Gastroesophageal sphincter (tissue), 4 donors: ENCODE measurements around the gene LCE2C. TPM values are rescaled to one million over a fixed set of nuclear protein-coding genes. Genes with fewer than 3 reads are reported as not detected.
"Not testable (repeated sequence)": the region's sequence is repeated elsewhere in the genome, so short reads cannot be mapped to it uniquely, and the experiment has no call there.

ENCODE experiments used
- ATAC-seq: fragments of 150-250 bp; one replicate; pipeline ENCODE4 v1.9.1; 2016; ENCODE audit warnings: mild to moderate bottlenecking, moderate library complexity
- H3K27ac ChIP-seq, 4 donors: fragments of 200-600 bp; sonication (generic) in 3 of 4; 1 replicate in 3 of 4; 2 replicates in 1 of 4; pipeline ENCODE4 v1.5.1; 2016 to 2019
- H3K27me3 ChIP-seq: fragments of 200-600 bp; sonication (generic); one replicate; pipeline ENCODE4 v1.5.1; 2019
- H3K36me3 ChIP-seq, 2 donors: fragments of 200-600 bp; sonication (generic); one replicate each; pipeline ENCODE4 v1.5.1; 2019; ENCODE audit warnings: control low read depth in 1 of 2
- H3K4me1 ChIP-seq, 3 donors: fragments of 200-600 bp; sonication (generic); 1 replicate in 2 of 3; 2 replicates in 1 of 3; pipeline ENCODE4 v1.5.1; 2016 to 2019; ENCODE audit warnings: control low read depth in 2 of 3
- H3K4me3 ChIP-seq, 2 donors: fragments of 200-600 bp; sonication (generic); one replicate each; pipeline ENCODE4 v1.5.1; 2019; ENCODE audit warnings: mild to moderate bottlenecking in 1 of 2, moderate library complexity in 1 of 2
- H3K9me3 ChIP-seq, 3 donors: fragments of 200-600 bp; sonication (generic); one replicate each; pipeline ENCODE4 v1.5.1; 2017 to 2019; ENCODE audit warnings: control low read depth in 2 of 3
- EP300 ChIP-seq: sonication (generic); formaldehyde crosslinking; IDR thresholded peaks from one replicate; pipeline ENCODE4 v1.6.1; 2017; ENCODE audit warnings: antibody characterized with exemption, mild to moderate bottlenecking
- POLR2A ChIP-seq, 2 donors: fragments of 450-650 bp; IDR thresholded peaks; one replicate each; pipeline ENCODE4 v1.6.1; 2017; ENCODE audit warnings: antibody characterized with exemption in 2 of 2, mild to moderate bottlenecking in 2 of 2, moderate library complexity in 1 of 2
- POLR2AphosphoS5 ChIP-seq: sonication (generic); formaldehyde crosslinking; IDR thresholded peaks from one replicate; pipeline ENCODE4 v1.6.1; 2017; ENCODE audit warnings: antibody characterized with exemption
- WGBS, 2 donors: methylation state at CpG; one replicate each; pipeline ENCODE4 v1.1.5; 2018; ENCODE audit warnings: low coverage in 1 of 2; 5-methylcytosine and 5-hydroxymethylcytosine counted together
- total RNA-seq, 4 donors: library from RNA; depleted of rRNA; stranded (reverse); fragments of >200 nt; gene quantifications; one replicate each; pipeline ENCODE4 v1.1.0, GENCODE V29; 2016
- TF ChIP-seq, protein P1 (sequence below), 4 experiments: fragments of 200-600 bp in 2 of 4; fragments of 450-650 bp in 2 of 4; sonication (generic) in 1 of 4; IDR thresholded peaks; one replicate each; pipeline ENCODE4 v1.5.1; 2017 to 2019; ENCODE audit warnings: antibody characterized with exemption in 4 of 4, mild to moderate bottlenecking in 2 of 4, moderate library complexity in 2 of 4

Gene LCE2C
- total RNA-seq, 4 donors from 2014 or later = not detected

DNA sequence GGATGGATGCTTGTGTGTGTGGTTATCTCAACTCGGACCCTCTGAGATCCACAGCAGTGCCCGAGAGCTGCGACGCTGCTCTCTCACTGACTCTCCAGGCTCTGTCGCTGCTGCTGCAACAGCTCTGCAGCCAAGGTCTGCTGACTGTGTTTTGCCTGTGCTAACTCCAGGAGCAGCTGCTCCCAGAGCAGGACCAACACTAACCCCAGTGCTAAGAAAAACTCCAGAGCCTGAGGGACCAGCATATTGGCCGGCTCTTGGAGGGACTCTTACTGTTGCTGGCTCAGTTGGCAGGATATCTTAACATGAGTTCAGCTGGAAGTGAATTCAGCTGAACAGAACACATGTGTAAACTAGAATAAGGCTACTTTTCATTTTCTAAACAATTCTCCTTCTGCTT lies 4.4 kb downstream of the LCE2C start:
- no peak for TF ChIP-seq POLR2A (IDR thresholded peaks at IDR 0.05)
- TF ChIP-seq EP300 = no peak
- no peak for TF ChIP-seq POLR2AphosphoS5
- TF ChIP-seq, protein P1, sequence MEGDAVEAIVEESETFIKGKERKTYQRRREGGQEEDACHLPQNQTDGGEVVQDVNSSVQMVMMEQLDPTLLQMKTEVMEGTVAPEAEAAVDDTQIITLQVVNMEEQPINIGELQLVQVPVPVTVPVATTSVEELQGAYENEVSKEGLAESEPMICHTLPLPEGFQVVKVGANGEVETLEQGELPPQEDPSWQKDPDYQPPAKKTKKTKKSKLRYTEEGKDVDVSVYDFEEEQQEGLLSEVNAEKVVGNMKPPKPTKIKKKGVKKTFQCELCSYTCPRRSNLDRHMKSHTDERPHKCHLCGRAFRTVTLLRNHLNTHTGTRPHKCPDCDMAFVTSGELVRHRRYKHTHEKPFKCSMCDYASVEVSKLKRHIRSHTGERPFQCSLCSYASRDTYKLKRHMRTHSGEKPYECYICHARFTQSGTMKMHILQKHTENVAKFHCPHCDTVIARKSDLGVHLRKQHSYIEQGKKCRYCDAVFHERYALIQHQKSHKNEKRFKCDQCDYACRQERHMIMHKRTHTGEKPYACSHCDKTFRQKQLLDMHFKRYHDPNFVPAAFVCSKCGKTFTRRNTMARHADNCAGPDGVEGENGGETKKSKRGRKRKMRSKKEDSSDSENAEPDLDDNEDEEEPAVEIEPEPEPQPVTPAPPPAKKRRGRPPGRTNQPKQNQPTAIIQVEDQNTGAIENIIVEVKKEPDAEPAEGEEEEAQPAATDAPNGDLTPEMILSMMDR (IDR thresholded peaks at IDR 0.05) = no peak
- ATAC-seq = no peak
- 70% methylated on average over 2 of the region's 6 CpGs; no CpG with 5 or more reads in 1 of the 2 donors for WGBS, 2 donors

DNA sequence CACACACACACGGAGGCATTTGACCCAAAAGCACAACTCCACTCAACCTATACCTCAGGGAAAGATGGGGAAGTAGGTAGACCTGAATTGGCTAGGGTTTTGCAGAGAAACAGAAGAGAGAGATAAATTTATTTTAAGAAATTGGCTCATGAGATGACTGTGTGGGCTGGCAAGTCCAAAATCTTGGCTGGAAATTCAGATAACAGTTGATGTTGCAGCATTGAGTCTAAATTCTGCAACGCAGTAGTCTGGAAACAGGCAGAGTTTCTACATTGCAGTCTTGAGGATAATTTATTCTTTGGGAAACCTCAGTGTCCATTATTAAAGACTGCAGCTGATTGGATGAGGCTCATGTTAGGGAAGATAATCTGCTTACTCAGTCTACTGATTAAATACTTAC lies 6.5 kb downstream of the LCE2C start:
- Histone ChIP-seq H3K27ac (no peak overlapping the region), H3K9me3 (no peaks in the 10 kb centered on the region), H3K4me3 (no peak overlapping the region), H3K27me3 (no peaks in the 10 kb centered on the region), H3K4me1 (no peaks in the 10 kb centered on the region), H3K36me3 (no peaks in the 10 kb centered on the region)
- WGBS, 2 donors = 44 to 59% methylated on average over 2 of the region's 2 CpGs
- no peak for ATAC-seq
- TF ChIP-seq POLR2A (IDR thresholded peaks at IDR 0.05) = no peak
- no peak for TF ChIP-seq POLR2AphosphoS5
- TF ChIP-seq, protein P1 (IDR thresholded peaks at IDR 0.05) = no peak
- no peak for TF ChIP-seq EP300

More for the DNA sequence above, 4.4 kb downstream of the LCE2C start:
- no peaks in the 10 kb centered on the region for H3K4me1 ChIP-seq
- H3K4me3 ChIP-seq = no peak overlapping the region
- H3K27ac ChIP-seq = no peak overlapping the region
- H3K27me3 ChIP-seq = no peaks in the 10 kb centered on the region
- no peaks in the 10 kb centered on the region for H3K36me3 ChIP-seq
- no peaks in the 10 kb centered on the region for H3K9me3 ChIP-seq

DNA sequence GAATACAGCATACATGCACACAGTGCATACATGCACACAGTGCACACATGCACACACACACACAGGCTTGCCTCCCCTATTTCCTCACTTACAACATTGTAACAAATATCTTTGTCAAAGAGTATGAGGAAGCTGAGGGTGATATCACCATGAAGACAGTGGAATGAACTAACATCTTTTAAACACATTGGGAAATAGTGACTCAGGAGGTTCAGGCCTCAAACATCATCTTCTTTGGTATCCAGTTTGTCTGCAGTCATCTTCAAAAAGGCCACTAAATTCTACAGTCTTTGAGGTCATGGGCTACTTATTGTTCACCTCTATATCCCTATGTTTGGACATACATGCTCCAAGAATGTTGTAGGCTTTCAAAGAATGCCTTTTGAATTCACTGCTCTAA lies 8.8 kb downstream of the LCE2C start:
- no peaks in the 10 kb centered on the region for H3K4me1 ChIP-seq
- ATAC-seq = no peak
- no peak overlapping the region for H3K27ac ChIP-seq
- TF ChIP-seq EP300 (no peak), POLR2A (IDR thresholded peaks at IDR 0.05) (no peak), POLR2AphosphoS5 (no peak)
- TF ChIP-seq, protein P1 (IDR thresholded peaks at IDR 0.05) = no peak
- H3K36me3 ChIP-seq = no peaks in the 10 kb centered on the region
- H3K4me3 ChIP-seq = no peak overlapping the region
- H3K27me3 ChIP-seq = no peaks in the 10 kb centered on the region
- H3K9me3 ChIP-seq = no peaks in the 10 kb centered on the region

DNA sequence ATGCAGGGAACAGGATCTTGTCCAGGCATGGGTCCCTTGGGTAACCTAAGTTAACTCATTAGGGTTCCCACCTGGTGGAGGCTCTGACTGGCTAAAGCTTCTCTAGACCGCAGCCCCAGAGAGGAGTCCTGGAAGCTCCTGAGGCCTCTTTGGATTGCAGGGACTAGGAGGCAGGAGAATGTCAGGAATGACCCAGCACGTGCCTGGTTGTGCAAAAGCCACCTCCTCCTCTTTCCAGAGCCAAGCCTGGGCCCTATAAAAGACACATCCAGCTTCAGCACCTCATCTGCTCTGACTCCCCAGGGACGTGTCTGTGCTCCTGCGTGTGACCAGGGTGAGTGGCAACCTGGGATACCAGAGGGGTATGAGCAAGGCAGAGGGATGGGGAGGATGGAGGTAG lies 10.7 kb downstream of the LCE2C start, which contains the start of gene LCE2B:
TSS of gene LCE2B (plus strand) at position 301 of the 400 bp plus-strand sequence. CDS start 721 bp downstream, outside the sequence.
- H3K4me1 ChIP-seq, H3K4me3 ChIP-seq, H3K27me3 ChIP-seq, ATAC-seq, H3K36me3 ChIP-seq, H3K27ac ChIP-seq, H3K9me3 ChIP-seq: not testable (repeated sequence)
- WGBS, 2 donors = no CpG with 5 or more reads among the region's 4 CpGs

DNA sequence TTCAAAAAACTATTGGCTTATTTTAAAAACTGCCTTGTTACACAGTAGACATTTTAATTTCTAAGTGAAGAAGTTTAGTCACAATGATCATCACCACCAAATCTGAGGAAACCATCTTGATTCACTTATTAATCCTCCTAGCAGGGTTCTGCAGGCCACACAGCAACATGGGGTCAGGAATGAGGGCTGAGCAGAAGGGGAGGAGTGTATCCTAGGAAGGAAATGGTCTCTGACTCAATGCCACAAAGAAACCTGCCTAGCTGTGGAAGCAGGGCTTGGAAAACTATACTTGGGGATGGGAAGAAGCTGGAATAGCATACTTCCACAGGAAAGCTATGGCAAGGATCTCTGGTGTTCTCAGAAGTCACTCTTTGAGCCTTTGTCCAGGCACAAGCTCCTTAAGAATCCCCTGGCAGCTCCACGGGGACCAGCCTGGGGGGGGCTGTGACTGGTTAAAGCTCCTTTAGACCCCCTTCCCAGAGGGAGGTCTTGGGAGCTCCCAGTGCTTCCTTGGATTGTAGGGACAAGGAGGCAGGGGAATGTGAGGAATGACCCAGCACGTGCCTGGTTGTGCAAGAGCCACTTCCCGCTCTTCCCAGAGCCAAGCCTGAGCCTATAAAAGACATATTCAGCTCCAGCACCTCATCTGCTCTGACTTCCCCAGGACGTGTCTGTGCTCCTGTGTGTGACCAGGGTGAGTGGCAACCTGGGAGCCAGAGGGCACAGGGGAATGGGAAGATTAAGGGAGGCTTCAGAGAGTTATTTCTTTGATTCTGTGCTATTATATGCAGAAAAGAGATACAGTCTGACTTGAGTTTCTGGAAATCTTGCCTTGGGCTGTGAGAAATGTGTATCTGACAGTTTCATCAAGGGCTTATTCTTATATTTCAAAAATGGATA lies 22.9 kb downstream of the LCE2C start, which contains the start of gene LCE2A:
TSS of gene LCE2A (plus strand) at position 645 of the 900 bp plus-strand sequence. CDS start 557 bp downstream, outside the sequence.
- no peaks in the 10 kb centered on the region for H3K36me3 ChIP-seq
- WGBS, 2 donors = 20 to 71% methylated on average over 2 to 3 of the region's 4 CpGs
- no peaks in the 10 kb centered on the region for H3K4me1 ChIP-seq
- TF ChIP-seq EP300 (no peak), POLR2A (IDR thresholded peaks at IDR 0.05) (no peak), POLR2AphosphoS5 (no peak)
- TF ChIP-seq, protein P1 (IDR thresholded peaks at IDR 0.05) = no peak
- no peak for ATAC-seq
- no peaks in the 10 kb centered on the region for H3K27me3 ChIP-seq
- H3K4me3 ChIP-seq = no peak within 1 kb of the TSS
- H3K9me3 ChIP-seq = peaks cover 0 to 8% (median 0%) of the 10 kb centered on the region in 3 donors
- no peak within 1 kb of the TSS for H3K27ac ChIP-seq
